SK-N-SH treated with all-trans-retinoic acid at 6 μM for 48 hours (cell line): Measurements from ENCODE around the gene COPS2.

Experiments used
- CREB5 ChIP-seq: fragments of 250-450 bp; sonication (Bioruptor Pico); IDR thresholded peaks from 2 replicates; pipeline ENCODE4 v1.5.1; 2020; ENCODE audit warnings: low read depth, mild to moderate bottlenecking, moderate library complexity
- ESRRG ChIP-seq: fragments of 250-450 bp; sonication (Bioruptor Pico); IDR thresholded peaks from 2 replicates; pipeline ENCODE4 v1.6.1; 2021; ENCODE audit warnings: mild to moderate bottlenecking
- GLIS3 ChIP-seq: fragments of 250-450 bp; sonication (Bioruptor Pico); IDR thresholded peaks from 2 replicates; pipeline ENCODE4 v1.5.0; 2020; ENCODE audit warnings: mild to moderate bottlenecking, moderate library complexity
- RARB ChIP-seq: fragments of 250-450 bp; sonication (Bioruptor Pico); IDR thresholded peaks from 2 replicates; pipeline ENCODE4 v1.8.0; 2021; ENCODE audit warnings: mild to moderate bottlenecking, moderate library complexity

DNA sequence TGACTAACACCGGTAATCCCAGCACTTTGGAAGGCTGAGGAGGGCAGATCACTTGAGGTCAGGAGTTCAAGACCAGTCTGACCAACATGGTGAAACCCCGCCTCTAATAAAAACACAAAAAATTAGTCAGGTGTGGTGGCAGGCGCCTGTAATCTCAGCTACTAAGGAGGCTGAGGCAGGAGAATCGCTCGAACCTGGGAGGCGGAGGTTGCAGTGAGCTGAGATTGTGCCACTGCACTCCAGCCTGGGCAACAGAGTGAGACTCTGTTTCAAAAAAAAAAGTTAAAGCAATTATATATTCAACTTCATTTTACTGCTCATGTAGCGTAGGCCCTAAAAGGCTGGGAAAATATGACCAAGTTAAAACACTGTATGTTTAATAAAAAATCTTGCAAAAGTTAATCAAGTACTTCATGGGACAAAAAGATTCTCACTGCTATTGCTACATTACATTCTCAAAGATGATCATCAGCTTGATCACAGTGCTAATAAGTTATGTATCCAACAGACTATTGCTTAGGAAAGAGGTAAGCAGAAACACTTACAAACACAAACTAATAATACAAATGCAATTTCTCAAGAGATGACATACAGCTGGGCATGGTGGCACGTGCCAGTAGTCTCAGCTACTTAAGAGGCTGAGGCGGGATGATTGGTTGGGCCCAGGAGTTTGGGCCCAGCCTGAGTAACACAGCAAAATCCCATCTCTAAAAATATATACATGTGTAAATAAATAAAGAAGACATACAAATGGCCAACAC, 2.7 kb downstream of the COPS2 start:
- TF ChIP-seq GLIS3 (CRISPR knock-in tag) (no peak), RARB (CRISPR knock-in tag) (no peak), ESRRG (CRISPR knock-in tag) (no peak), CREB5 (no peak)
